ENCODE measurements around the gene ASXL3.

ASXL3 gene

GRCh38 chr18:33577685-33578517, at the start of gene ASXL3:
TSS of gene ASXL3 (plus strand) at chr18:33578219. CDS start at chr18:33578632, 413 bp downstream.
- peak; percentile 62 for DNase-seq (ENCODE audit: low read depth)
- H3K9me3 ChIP-seq (ENCODE audit: control insufficient read depth, low read length), result no peaks in the 10 kb centered on the region
- H3K4me1 ChIP-seq (ENCODE audit: control insufficient read depth, insufficient read depth, low read length), result peaks cover 4% of the 10 kb centered on the region
- no peaks in the 10 kb centered on the region for H3K36me3 ChIP-seq (ENCODE audit: control insufficient read depth, insufficient read depth, low read length, severe bottlenecking)
- peaks cover 10% of the 10 kb centered on the region for H3K27me3 ChIP-seq (replicated peaks; ENCODE audit: control insufficient read depth, insufficient read depth, low read length)
- H3K9ac ChIP-seq (ENCODE audit: low read length), result peak within 1 kb of the TSS; percentile 73
- H3K4me3 ChIP-seq (ENCODE audit: low read length), result peak within 1 kb of the TSS; percentile 84

- H3K36me3 ChIP-seq (ENCODE audit: control insufficient read depth, insufficient read depth, low read length, severe bottlenecking), result no peaks in the 10 kb centered on the region
- no peak overlapping the region for H3K4me3 ChIP-seq (ENCODE audit: low read length)
- H3K4me1 ChIP-seq (ENCODE audit: control insufficient read depth, insufficient read depth, low read length), result no peaks in the 10 kb centered on the region
- no peak for DNase-seq (ENCODE audit: low read depth)
- peaks cover 3% of the 10 kb centered on the region for H3K9me3 ChIP-seq (ENCODE audit: control insufficient read depth, low read length)
- H3K9ac ChIP-seq (ENCODE audit: low read length), result no peak overlapping the region
- H3K27me3 ChIP-seq (replicated peaks; ENCODE audit: control insufficient read depth, insufficient read depth, low read length), result no peaks in the 10 kb centered on the region
These were observed 45.0 kb upstream of the ASXL3 start for GRCh38 chr18:33532978-33533377.

- no peak overlapping the region for H3K4me3 ChIP-seq (ENCODE audit: low read length)
- H3K4me1 ChIP-seq (ENCODE audit: control insufficient read depth, insufficient read depth, low read length), result no peaks in the 10 kb centered on the region
- peaks cover 3% of the 10 kb centered on the region for H3K9me3 ChIP-seq (ENCODE audit: control insufficient read depth, low read length)
- no peaks in the 10 kb centered on the region for H3K27me3 ChIP-seq (replicated peaks; ENCODE audit: control insufficient read depth, insufficient read depth, low read length)
- no peak overlapping the region for H3K9ac ChIP-seq (ENCODE audit: low read length)
- H3K36me3 ChIP-seq (ENCODE audit: control insufficient read depth, insufficient read depth, low read length, severe bottlenecking), result no peaks in the 10 kb centered on the region
- DNase-seq (ENCODE audit: low read depth), result no peak
These were observed 41.1 kb upstream of the ASXL3 start for GRCh38 chr18:33536904-33537303.

- no peak overlapping the region for H3K4me3 ChIP-seq (ENCODE audit: low read length)
- H3K36me3 ChIP-seq (ENCODE audit: control insufficient read depth, insufficient read depth, low read length, severe bottlenecking), result no peaks in the 10 kb centered on the region
- H3K27me3 ChIP-seq (replicated peaks; ENCODE audit: control insufficient read depth, insufficient read depth, low read length), result no peaks in the 10 kb centered on the region
- DNase-seq (ENCODE audit: low read depth), result no peak
- H3K9ac ChIP-seq (ENCODE audit: low read length), result no peak overlapping the region
- no peaks in the 10 kb centered on the region for H3K4me1 ChIP-seq (ENCODE audit: control insufficient read depth, insufficient read depth, low read length)
- H3K9me3 ChIP-seq (ENCODE audit: control insufficient read depth, low read length), result no peaks in the 10 kb centered on the region
These were observed 39.5 kb upstream of the ASXL3 start for GRCh38 chr18:33538418-33539042.

GRCh38 chr18:33540392-33540791, 37.6 kb upstream of the ASXL3 start:
- Histone ChIP-seq H3K4me1 (ENCODE audit: control insufficient read depth, insufficient read depth, low read length) (no peaks in the 10 kb centered on the region), H3K27me3 (replicated peaks; ENCODE audit: control insufficient read depth, insufficient read depth, low read length) (no peaks in the 10 kb centered on the region), H3K9ac (ENCODE audit: low read length) (no peak overlapping the region), H3K4me3 (ENCODE audit: low read length) (no peak overlapping the region), H3K36me3 (ENCODE audit: control insufficient read depth, insufficient read depth, low read length, severe bottlenecking) (no peaks in the 10 kb centered on the region), H3K9me3 (ENCODE audit: control insufficient read depth, low read length) (no peaks in the 10 kb centered on the region)
- no peak for DNase-seq (ENCODE audit: low read depth)

- DNase-seq (ENCODE audit: low read depth), result no peak
- H3K4me3 ChIP-seq (ENCODE audit: low read length), result no peak overlapping the region
- no peaks in the 10 kb centered on the region for H3K27me3 ChIP-seq (replicated peaks; ENCODE audit: control insufficient read depth, insufficient read depth, low read length)
- no peaks in the 10 kb centered on the region for H3K36me3 ChIP-seq (ENCODE audit: control insufficient read depth, insufficient read depth, low read length, severe bottlenecking)
- H3K9me3 ChIP-seq (ENCODE audit: control insufficient read depth, low read length), result no peaks in the 10 kb centered on the region
- H3K4me1 ChIP-seq (ENCODE audit: control insufficient read depth, insufficient read depth, low read length), result no peaks in the 10 kb centered on the region
- no peak overlapping the region for H3K9ac ChIP-seq (ENCODE audit: low read length)
These were observed 36.7 kb upstream of the ASXL3 start for GRCh38 chr18:33541316-33541715.

- DNase-seq (ENCODE audit: low read depth), result no peak
- H3K9ac ChIP-seq (ENCODE audit: low read length), result no peak overlapping the region
- no peaks in the 10 kb centered on the region for H3K27me3 ChIP-seq (replicated peaks; ENCODE audit: control insufficient read depth, insufficient read depth, low read length)
- H3K36me3 ChIP-seq (ENCODE audit: control insufficient read depth, insufficient read depth, low read length, severe bottlenecking), result no peaks in the 10 kb centered on the region
- no peaks in the 10 kb centered on the region for H3K4me1 ChIP-seq (ENCODE audit: control insufficient read depth, insufficient read depth, low read length)
- no peaks in the 10 kb centered on the region for H3K9me3 ChIP-seq (ENCODE audit: control insufficient read depth, low read length)
- no peak overlapping the region for H3K4me3 ChIP-seq (ENCODE audit: low read length)
These were observed 21.2 kb upstream of the ASXL3 start for GRCh38 chr18:33556846-33557245.

GRCh38 chr18:33557706-33558105, 20.3 kb upstream of the ASXL3 start:
- no peak for DNase-seq (ENCODE audit: low read depth)
- no peaks in the 10 kb centered on the region for H3K27me3 ChIP-seq (replicated peaks; ENCODE audit: control insufficient read depth, insufficient read depth, low read length)
- no peaks in the 10 kb centered on the region for H3K9me3 ChIP-seq (ENCODE audit: control insufficient read depth, low read length)
- H3K4me1 ChIP-seq (ENCODE audit: control insufficient read depth, insufficient read depth, low read length), result no peaks in the 10 kb centered on the region
- no peaks in the 10 kb centered on the region for H3K36me3 ChIP-seq (ENCODE audit: control insufficient read depth, insufficient read depth, low read length, severe bottlenecking)
- no peak overlapping the region for H3K4me3 ChIP-seq (ENCODE audit: low read length)
- H3K9ac ChIP-seq (ENCODE audit: low read length), result no peak overlapping the region

- no peak overlapping the region for H3K4me3 ChIP-seq (ENCODE audit: low read length)
- no peaks in the 10 kb centered on the region for H3K4me1 ChIP-seq (ENCODE audit: control insufficient read depth, insufficient read depth, low read length)
- no peaks in the 10 kb centered on the region for H3K36me3 ChIP-seq (ENCODE audit: control insufficient read depth, insufficient read depth, low read length, severe bottlenecking)
- no peaks in the 10 kb centered on the region for H3K9me3 ChIP-seq (ENCODE audit: control insufficient read depth, low read length)
- DNase-seq (ENCODE audit: low read depth), result no peak
- H3K9ac ChIP-seq (ENCODE audit: low read length), result no peak overlapping the region
- H3K27me3 ChIP-seq (replicated peaks; ENCODE audit: control insufficient read depth, insufficient read depth, low read length), result no peaks in the 10 kb centered on the region
These were observed 19.5 kb upstream of the ASXL3 start for GRCh38 chr18:33558529-33558928.

- Histone ChIP-seq H3K9me3 (ENCODE audit: control insufficient read depth, low read length) (no peaks in the 10 kb centered on the region), H3K4me3 (ENCODE audit: low read length) (no peak overlapping the region), H3K36me3 (ENCODE audit: control insufficient read depth, insufficient read depth, low read length, severe bottlenecking) (no peaks in the 10 kb centered on the region), H3K9ac (ENCODE audit: low read length) (no peak overlapping the region), H3K4me1 (ENCODE audit: control insufficient read depth, insufficient read depth, low read length) (no peaks in the 10 kb centered on the region), H3K27me3 (replicated peaks; ENCODE audit: control insufficient read depth, insufficient read depth, low read length) (no peaks in the 10 kb centered on the region)
- DNase-seq (ENCODE audit: low read depth), result peak; percentile 8
These were observed 17.2 kb upstream of the ASXL3 start for GRCh38 chr18:33560686-33561370.

GRCh38 chr18:33562741-33563140, 15.3 kb upstream of the ASXL3 start:
- no peak for DNase-seq (ENCODE audit: low read depth)

More at GRCh38 chr18:33562741-33563140, 15.3 kb upstream of the ASXL3 start:
- H3K9ac ChIP-seq (ENCODE audit: low read length), result no peak overlapping the region
- H3K27me3 ChIP-seq (replicated peaks; ENCODE audit: control insufficient read depth, insufficient read depth, low read length), result no peaks in the 10 kb centered on the region
- H3K4me3 ChIP-seq (ENCODE audit: low read length), result no peak overlapping the region
- peaks cover 8% of the 10 kb centered on the region for H3K9me3 ChIP-seq (ENCODE audit: control insufficient read depth, low read length)
- no peaks in the 10 kb centered on the region for H3K4me1 ChIP-seq (ENCODE audit: control insufficient read depth, insufficient read depth, low read length)
- H3K36me3 ChIP-seq (ENCODE audit: control insufficient read depth, insufficient read depth, low read length, severe bottlenecking), result no peaks in the 10 kb centered on the region
